HFFc6 (cell line): ENCODE data around the gene INKA2. TPM values are rescaled to one million over a fixed set of nuclear protein-coding genes. Genes with fewer than 3 reads are reported as not detected.
A peak's percentile ranks its signal among the peaks of the same experiment; 100 is the strongest.

ENCODE experiments used
- DNase-seq: peaks from one replicate; pipeline ENCODE4 v3.0.0-alpha.2; 2018
- H3K27ac Mint-ChIP-seq: 2 replicates; pipeline ENCODE4 v1.8.0; 2020; ENCODE audit warnings: mild to moderate bottlenecking, mixed read lengths
- H3K27me3 Mint-ChIP-seq: 2 replicates; pipeline ENCODE4 v1.8.0; 2021; ENCODE audit warnings: mild to moderate bottlenecking, moderate library complexity, mixed read lengths; ENCODE audit not compliant: insufficient read depth
- H3K36me3 Mint-ChIP-seq: 2 replicates; pipeline ENCODE4 v1.8.0; 2021; ENCODE audit warnings: low read depth, mixed read lengths
- H3K4me1 Mint-ChIP-seq: 2 replicates; pipeline ENCODE4 v1.8.0; 2020; ENCODE audit warnings: low read depth, mixed read lengths
- H3K4me3 Mint-ChIP-seq: 2 replicates; pipeline ENCODE4 v1.8.0; 2020; ENCODE audit warnings: mild to moderate bottlenecking, moderate library complexity, mixed read lengths
- H3K9me3 Mint-ChIP-seq: 2 replicates; pipeline ENCODE4 v1.8.0; 2020; ENCODE audit warnings: mild to moderate bottlenecking, mixed read lengths
- CTCF ChIP-seq: fragments of 200-600 bp; sonication (generic); IDR thresholded peaks from 2 replicates; pipeline ENCODE4 v1.5.0; 2021; ENCODE audit warnings: antibody characterized with exemption, mild to moderate bottlenecking
- total RNA-seq, 6 experiments: library from RNA; stranded (reverse); fragmentation: NEBNext Ultra II Directional; extraction: Animal tissue kit (Norgen Biotek cat#: 25700); gene quantifications; 2 replicates in 1 of 6; 3 replicates in 5 of 6; pipeline ENCODE4 v1.2.3, GENCODE V29; 2021

Gene INKA2
- total RNA-seq, 6 experiments from 2014 or later = 1.7 to 3.5 (median 2.6) TPM

DNA sequence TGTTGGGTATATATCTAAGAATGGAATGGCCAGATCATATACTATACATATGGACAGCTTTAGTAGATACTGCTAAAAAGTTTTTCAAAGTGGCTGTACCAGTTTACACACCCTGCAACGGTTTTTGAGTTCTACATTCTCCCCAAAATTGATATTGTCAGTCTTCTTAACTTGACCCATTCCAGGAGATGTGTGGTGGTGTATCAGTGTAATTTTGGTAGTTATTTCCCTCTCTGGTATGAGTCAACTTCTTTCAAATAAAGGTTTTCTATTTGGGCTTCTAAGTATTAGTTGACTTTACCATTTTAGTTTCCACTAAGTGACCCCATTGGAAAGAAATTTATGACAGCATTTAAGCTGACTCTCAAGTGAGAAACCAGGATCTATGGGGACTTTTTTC lies 29.2 kb downstream of the INKA2 start:
- no peaks in the 10 kb centered on the region for H3K9me3 Mint-ChIP-seq
- TF ChIP-seq CTCF = no peak
- peaks cover 20% of the 10 kb centered on the region for H3K36me3 Mint-ChIP-seq
- no peak overlapping the region; the same call in 1 of the 2 replicates for H3K4me3 Mint-ChIP-seq
- H3K27me3 Mint-ChIP-seq = no peaks in the 10 kb centered on the region; the same call in 1 of the 2 replicates
- peak overlapping the region; percentile 48; the same call in 1 of the 2 replicates for H3K27ac Mint-ChIP-seq
- H3K4me1 Mint-ChIP-seq = peaks cover 60% of the 10 kb centered on the region
- no peak for DNase-seq

- Mint-ChIP-seq H3K4me1 (peaks cover 71% of the 10 kb centered on the region), H3K4me3 (peak overlapping the region; percentile 67), H3K9me3 (no peaks in the 10 kb centered on the region), H3K27ac (peak overlapping the region; percentile 81), H3K27me3 (no peaks in the 10 kb centered on the region; the same call in 1 of the 2 replicates), H3K36me3 (peaks cover 20% of the 10 kb centered on the region)
- no peak for TF ChIP-seq CTCF
- peak; percentile 45 for DNase-seq
These were observed 31.3 kb downstream of the INKA2 start for GRCh38 chr1:111707906-111708305.

- Mint-ChIP-seq H3K4me1 (peaks cover 71% of the 10 kb centered on the region), H3K9me3 (no peaks in the 10 kb centered on the region), H3K4me3 (peak overlapping the region; percentile 73), H3K36me3 (peaks cover 24% of the 10 kb centered on the region), H3K27me3 (no peaks in the 10 kb centered on the region; the same call in 1 of the 2 replicates), H3K27ac (peak overlapping the region; percentile 72)
- TF ChIP-seq CTCF = no peak
- no peak for DNase-seq
These were observed 32.3 kb downstream of the INKA2 start for GRCh38 chr1:111706921-111707320.

DNA sequence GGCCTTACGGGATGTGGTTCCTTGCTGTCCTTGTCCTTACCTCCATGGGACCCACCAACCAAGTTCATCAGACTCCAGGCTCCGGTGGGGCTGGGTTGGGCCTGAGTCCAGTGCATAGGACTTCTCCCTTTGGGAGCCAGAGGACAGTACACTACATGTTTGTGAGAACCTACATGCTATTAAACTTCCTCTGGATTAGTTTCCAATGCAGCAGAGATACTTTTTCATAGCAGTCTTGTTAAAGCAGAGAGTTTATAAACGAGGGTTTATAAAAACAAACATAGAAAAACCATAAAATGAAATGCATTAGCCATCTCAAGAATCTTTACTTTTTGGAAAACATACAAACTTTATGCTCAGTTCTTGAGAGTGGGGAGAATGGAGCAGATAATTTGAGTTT lies 33.4 kb downstream of the INKA2 start:
- Mint-ChIP-seq H3K27ac (peak overlapping the region; percentile 72), H3K4me1 (peaks cover 63% of the 10 kb centered on the region), H3K9me3 (no peaks in the 10 kb centered on the region), H3K27me3 (no peaks in the 10 kb centered on the region; the same call in 1 of the 2 replicates), H3K36me3 (peaks cover 34% of the 10 kb centered on the region), H3K4me3 (peak overlapping the region; percentile 73)
- TF ChIP-seq CTCF = no peak
- no peak for DNase-seq

DNA sequence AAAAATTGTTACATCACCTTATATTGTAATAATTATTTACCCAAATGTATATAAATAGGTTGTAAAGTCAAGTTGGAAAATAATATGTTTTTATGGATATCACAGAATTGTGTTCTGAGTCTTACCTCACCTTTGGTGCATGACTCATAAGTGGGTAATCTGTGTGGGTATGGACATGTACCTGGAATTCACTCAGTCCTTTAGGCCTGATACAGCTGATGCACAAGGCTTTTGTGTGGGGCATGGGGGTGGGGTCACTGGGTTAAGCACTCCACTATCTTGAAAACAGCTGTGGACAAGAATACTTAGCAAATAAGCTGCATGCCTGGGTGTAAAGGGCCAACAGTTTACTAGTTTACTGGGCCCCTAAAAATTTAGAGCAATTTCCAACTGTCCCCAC lies 34.4 kb downstream of the INKA2 start:
- H3K4me3 Mint-ChIP-seq = no peak overlapping the region
- H3K27me3 Mint-ChIP-seq = no peaks in the 10 kb centered on the region; the same call in 1 of the 2 replicates
- H3K27ac Mint-ChIP-seq = no peak overlapping the region
- no peak for DNase-seq
- H3K36me3 Mint-ChIP-seq = peaks cover 40% of the 10 kb centered on the region
- TF ChIP-seq CTCF = no peak
- H3K9me3 Mint-ChIP-seq = no peaks in the 10 kb centered on the region
- H3K4me1 Mint-ChIP-seq = peaks cover 55% of the 10 kb centered on the region

DNA sequence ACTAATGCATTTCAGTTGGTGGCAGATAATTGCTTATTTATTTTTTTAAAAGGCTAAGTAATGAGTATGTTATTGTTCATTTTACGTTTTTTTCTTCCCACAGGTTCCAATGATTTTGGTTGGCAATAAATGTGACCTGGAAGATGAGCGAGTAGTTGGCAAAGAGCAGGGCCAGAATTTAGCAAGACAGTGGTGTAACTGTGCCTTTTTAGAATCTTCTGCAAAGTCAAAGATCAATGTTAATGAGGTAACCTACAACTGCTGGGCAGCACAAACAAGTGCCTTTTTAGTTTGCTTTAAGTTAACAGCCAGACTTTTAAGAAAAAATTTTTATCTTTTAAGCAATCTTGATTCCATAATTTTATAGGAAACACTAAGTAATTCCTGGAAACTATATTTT lies 35.0 kb downstream of the INKA2 start:
- no peaks in the 10 kb centered on the region for H3K9me3 Mint-ChIP-seq
- no peak for TF ChIP-seq CTCF
- peaks cover 49% of the 10 kb centered on the region for H3K4me1 Mint-ChIP-seq
- peaks cover 40% of the 10 kb centered on the region for H3K36me3 Mint-ChIP-seq
- no peak overlapping the region for H3K4me3 Mint-ChIP-seq
- no peak overlapping the region for H3K27ac Mint-ChIP-seq
- H3K27me3 Mint-ChIP-seq = no peaks in the 10 kb centered on the region; the same call in 1 of the 2 replicates
- DNase-seq = no peak
